HEK293 (cell line): ENCODE measurements around the gene GIPC1.

Experiments
- CTCF ChIA-PET: fragments of 350-600 bp; formaldehyde crosslinking; extraction: SDS; loops from one replicate; lab custom pipeline; 2021; ENCODE audit warnings: antibody characterized with exemption; lab: Yijun Ruan, JAX
- POLR2A ChIA-PET: fragments of 300-600 bp; formaldehyde crosslinking; extraction: SDS; loops from one replicate; lab custom pipeline; 2020; ENCODE audit warnings: antibody characterized with exemption, inconsistent platforms; lab: Yijun Ruan, JAX
- H3K27ac ChIP-seq: fragments of 200-500 bp; sonication (Bioruptor generic); 2 replicates; pipeline ENCODE4 v1.5.1; 2014; ENCODE audit warnings: low read depth, low read length, control low read depth, inconsistent platforms; ENCODE audit errors: extremely low read depth
- H3K36me3 ChIP-seq, 2 experiments: fragments of 200-500 bp in 1 of 2; sonication (Bioruptor generic) in 1 of 2; 1 replicate in 1 of 2; 2 replicates in 1 of 2; pipeline ENCODE4 v1.5.1; 2014 to 2017; ENCODE audit warnings: inconsistent platforms in 2 of 2, low read length in 2 of 2; ENCODE audit not compliant: control insufficient read depth in 2 of 2, insufficient read depth in 1 of 2
- H3K4me1 ChIP-seq: fragments of 200-500 bp; sonication (Bioruptor generic); 2 replicates; pipeline ENCODE4 v1.5.1; 2014; ENCODE audit warnings: mild to moderate bottlenecking, low read length, inconsistent platforms; ENCODE audit not compliant: control insufficient read depth, insufficient read depth
- H3K4me3 ChIP-seq: 2 replicates; pipeline ENCODE4 v1.5.1; 2011; ENCODE audit warnings: low read depth, mild to moderate bottlenecking, control low read depth, low read length, moderate library complexity
- H3K9me3 ChIP-seq: fragments of 200-500 bp; sonication (Bioruptor generic); 2 replicates; pipeline ENCODE4 v1.5.1; 2014; ENCODE audit warnings: low read depth, low read length, inconsistent platforms; ENCODE audit not compliant: control insufficient read depth, insufficient read depth
- FEZF1 ChIP-seq: fragments of 450-650 bp; formaldehyde crosslinking; IDR thresholded peaks from 2 replicates; pipeline ENCODE4 v1.5.1; 2016; ENCODE audit warnings: missing biosample characterization, missing genetic modification characterization
- GLIS1 ChIP-seq: fragments of 450-650 bp; formaldehyde crosslinking; IDR thresholded peaks from 2 replicates; pipeline ENCODE4 v1.5.1; 2016; ENCODE audit warnings: missing biosample characterization, missing genetic modification characterization
- GLIS2 ChIP-seq: fragments of 450-650 bp; formaldehyde crosslinking; IDR thresholded peaks from 2 replicates; pipeline ENCODE4 v1.5.1; 2016; ENCODE audit warnings: missing biosample characterization, missing genetic modification characterization
- KLF16 ChIP-seq: fragments of 450-650 bp; formaldehyde crosslinking; IDR thresholded peaks from 2 replicates; pipeline ENCODE4 v1.5.1; 2017; ENCODE audit warnings: missing biosample characterization, missing genetic modification characterization
- KLF9 ChIP-seq: fragments of 450-650 bp; formaldehyde crosslinking; IDR thresholded peaks from 2 replicates; pipeline ENCODE4 v1.5.1; 2016; ENCODE audit warnings: missing biosample characterization, missing genetic modification characterization, low read depth
- PRDM10 ChIP-seq: fragments of 450-650 bp; formaldehyde crosslinking; IDR thresholded peaks from 2 replicates; pipeline ENCODE4 v1.5.1; 2016; ENCODE audit warnings: missing biosample characterization, missing genetic modification characterization
- SETDB1 ChIP-seq: IDR thresholded peaks from one replicate; pipeline ENCODE4 v1.6.1; 2017; ENCODE audit warnings: mild to moderate bottlenecking, low read length, moderate library complexity, mixed read lengths; ENCODE audit not compliant: insufficient read length
- ZBTB17 ChIP-seq: fragments of 450-650 bp; formaldehyde crosslinking; IDR thresholded peaks from 2 replicates; pipeline ENCODE4 v1.5.1; 2016; ENCODE audit warnings: missing biosample characterization, missing genetic modification characterization
- ZNF2 ChIP-seq: fragments of 450-650 bp; formaldehyde crosslinking; IDR thresholded peaks from 2 replicates; pipeline ENCODE4 v1.5.1; 2016; ENCODE audit warnings: missing biosample characterization, missing genetic modification characterization
- ZNF24 ChIP-seq: fragments of 450-650 bp; formaldehyde crosslinking; IDR thresholded peaks from 2 replicates; pipeline ENCODE4 v1.5.1; 2016; ENCODE audit warnings: missing biosample characterization, missing genetic modification characterization
- ZNF341 ChIP-seq: fragments of 450-650 bp; formaldehyde crosslinking; IDR thresholded peaks from 2 replicates; pipeline ENCODE4; 2016; ENCODE audit warnings: low read depth, missing biosample characterization, missing genetic modification characterization
- ZNF37A ChIP-seq: fragments of 450-650 bp; IDR thresholded peaks from 2 replicates; pipeline ENCODE4 v1.5.1; 2018; ENCODE audit warnings: missing biosample characterization, missing genetic modification characterization
- ZNF561 ChIP-seq: fragments of 450-650 bp; IDR thresholded peaks from 2 replicates; pipeline ENCODE4 v1.5.1; 2018; ENCODE audit warnings: missing biosample characterization, missing genetic modification characterization, borderline replicate concordance
- ZNF660 ChIP-seq: fragments of 450-650 bp; IDR thresholded peaks from 2 replicates; pipeline ENCODE4 v1.5.1; 2018; ENCODE audit warnings: missing biosample characterization, mild to moderate bottlenecking, missing genetic modification characterization
- ZNF843 ChIP-seq: fragments of 450-650 bp; formaldehyde crosslinking; IDR thresholded peaks from 2 replicates; pipeline ENCODE4 v1.5.1; 2016; ENCODE audit warnings: missing biosample characterization, missing genetic modification characterization
- TF ChIP-seq, protein P1 (sequence below): fragments of 450-650 bp; formaldehyde crosslinking; IDR thresholded peaks from 2 replicates; pipeline ENCODE4 v1.5.1; 2016; ENCODE audit warnings: missing biosample characterization, missing genetic modification characterization

The GIPC1 gene

GRCh38 chr19:14517446-14517839 lies 21.5 kb upstream of the GIPC1 start (continued):
- no peak for TF ChIP-seq ZNF24 (tag by site-specific recombination)
- no peak for TF ChIP-seq ZNF561 (tag by site-specific recombination)
- TF ChIP-seq SETDB1: no peak
- TF ChIP-seq, all 188 proteins: peak for 0

DNA sequence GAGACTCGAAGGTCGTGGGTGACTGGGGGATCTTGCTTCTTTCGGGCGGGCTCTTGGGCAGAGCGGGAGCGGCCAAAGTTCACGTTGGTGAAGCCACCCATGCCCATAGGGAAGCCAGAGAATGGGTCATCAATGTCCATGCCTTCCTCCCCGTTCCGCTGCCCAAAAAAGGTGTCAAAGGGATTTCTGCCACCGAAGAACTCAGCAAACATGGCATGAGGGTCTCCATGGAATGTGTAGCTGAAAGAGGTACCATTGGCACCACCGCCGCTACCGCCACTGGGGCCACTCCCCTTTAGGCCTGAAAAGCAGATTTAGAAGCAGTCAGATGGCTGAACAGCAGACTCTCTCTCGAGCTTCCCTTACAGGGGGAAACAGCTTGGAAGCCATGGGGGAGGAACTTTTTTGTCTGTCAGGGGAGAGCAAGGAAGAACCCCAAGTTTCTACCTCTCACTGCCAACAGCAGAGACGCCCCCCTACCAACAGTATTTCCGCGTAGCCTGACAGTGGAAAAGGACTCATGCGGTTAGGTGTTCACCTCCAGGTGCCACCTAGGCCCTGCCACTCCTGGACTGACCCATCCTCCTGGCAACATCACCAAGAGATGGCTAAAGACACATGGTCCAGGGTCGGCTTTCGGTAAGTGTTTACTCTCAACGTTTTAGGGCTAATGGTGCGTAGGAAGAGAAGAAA lies 21.0 kb upstream of the GIPC1 start:
- peak; percentile 74 for TF ChIP-seq ZNF341 (tag by site-specific recombination)
- no peak for TF ChIP-seq KLF16
- TF ChIP-seq PRDM10 (tag by site-specific recombination): peak; percentile 58; the same call in 1 of the 2 replicates
- TF ChIP-seq ZBTB17 (tag by site-specific recombination): peak; percentile 73
- TF ChIP-seq FEZF1 (tag by site-specific recombination): no peak
- no peak for TF ChIP-seq ZNF843 (tag by site-specific recombination)
- no peak for TF ChIP-seq ZNF2 (tag by site-specific recombination)
- peak; percentile 37; the same call in 1 of the 2 replicates for TF ChIP-seq KLF9 (tag by site-specific recombination)
- TF ChIP-seq ZNF660: 0 out of 2 replicates have a peak, but pooled peaks have one; percentile 52
- TF ChIP-seq GLIS2: no peak
- H3K4me3 ChIP-seq: peak overlapping the region; percentile 97
- POLR2A ChIA-PET: interaction anchor here (0.7 to 2.6 kb wide), 8 partner anchors 11 to 55 kb away, joined by 3 to 48 read pairs (median 8); partner anchors contain the start of genes GIPC1 and NDUFB7
- no peaks in the 10 kb centered on the region for H3K9me3 ChIP-seq
- peak overlapping the region; percentile 96; the same call in 1 of the 2 replicates for H3K27ac ChIP-seq
- CTCF ChIA-PET: interaction anchor here (0.7 to 2.1 kb wide), 2 partner anchors 12 to 15 kb away, joined by 3 to 5 read pairs; no protein-coding TSS in a partner anchor
- H3K36me3 ChIP-seq: peaks cover 3 to 39% of the 10 kb centered on the region in 2 experiments; a peak in 1 of 3 replicates
- no peaks in the 10 kb centered on the region; the same call in 1 of the 2 replicates for H3K4me1 ChIP-seq

DNA sequence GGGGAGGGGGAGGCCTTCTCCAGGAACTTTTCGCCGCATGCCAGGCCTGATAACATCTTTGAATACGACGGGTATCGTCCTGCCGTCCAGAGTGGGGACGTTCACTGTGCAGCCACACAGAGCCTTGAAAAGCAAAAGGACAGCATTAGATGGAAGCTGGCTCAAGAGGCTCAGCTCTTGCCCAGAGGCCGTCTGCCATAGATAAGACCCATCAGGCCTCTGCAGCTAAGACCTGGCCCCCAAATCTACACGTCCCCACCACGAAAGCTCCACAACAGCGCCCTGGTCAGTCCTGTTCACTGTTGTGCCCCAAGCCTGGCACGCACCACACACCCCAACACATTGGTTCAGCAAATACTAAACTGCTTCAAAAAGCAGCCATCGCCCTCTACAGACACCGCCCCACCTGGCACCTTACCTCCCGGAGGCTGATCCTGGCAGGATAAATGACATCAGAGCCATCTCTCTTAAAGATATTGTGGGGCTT lies 20.2 kb upstream of the GIPC1 start:
- peak overlapping the region; percentile 24 for H3K4me3 ChIP-seq
- TF ChIP-seq, protein P1, sequence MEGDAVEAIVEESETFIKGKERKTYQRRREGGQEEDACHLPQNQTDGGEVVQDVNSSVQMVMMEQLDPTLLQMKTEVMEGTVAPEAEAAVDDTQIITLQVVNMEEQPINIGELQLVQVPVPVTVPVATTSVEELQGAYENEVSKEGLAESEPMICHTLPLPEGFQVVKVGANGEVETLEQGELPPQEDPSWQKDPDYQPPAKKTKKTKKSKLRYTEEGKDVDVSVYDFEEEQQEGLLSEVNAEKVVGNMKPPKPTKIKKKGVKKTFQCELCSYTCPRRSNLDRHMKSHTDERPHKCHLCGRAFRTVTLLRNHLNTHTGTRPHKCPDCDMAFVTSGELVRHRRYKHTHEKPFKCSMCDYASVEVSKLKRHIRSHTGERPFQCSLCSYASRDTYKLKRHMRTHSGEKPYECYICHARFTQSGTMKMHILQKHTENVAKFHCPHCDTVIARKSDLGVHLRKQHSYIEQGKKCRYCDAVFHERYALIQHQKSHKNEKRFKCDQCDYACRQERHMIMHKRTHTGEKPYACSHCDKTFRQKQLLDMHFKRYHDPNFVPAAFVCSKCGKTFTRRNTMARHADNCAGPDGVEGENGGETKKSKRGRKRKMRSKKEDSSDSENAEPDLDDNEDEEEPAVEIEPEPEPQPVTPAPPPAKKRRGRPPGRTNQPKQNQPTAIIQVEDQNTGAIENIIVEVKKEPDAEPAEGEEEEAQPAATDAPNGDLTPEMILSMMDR (tag by site-specific recombination): peak; percentile 28; the same call in 1 of the 2 replicates
- TF ChIP-seq ZNF37A (tag by site-specific recombination) (no peak), GLIS1 (tag by site-specific recombination) (peak; percentile 30)
- TF ChIP-seq, all 188 proteins: peak for 2
- Histone ChIP-seq H3K4me1 (no peaks in the 10 kb centered on the region; the same call in 1 of the 2 replicates), H3K36me3 (peaks cover 3 to 39% of the 10 kb centered on the region in 2 experiments; a peak in 1 of 3 replicates), H3K27ac (peak overlapping the region; percentile 20; the same call in 1 of the 2 replicates), H3K9me3 (no peaks in the 10 kb centered on the region)
- ChIA-PET CTCF (interaction anchor here (0.7 to 1.1 kb wide), 2 partner anchors 16 to 31 kb away, joined by 3 read pairs; no protein-coding TSS in a partner anchor), POLR2A (interaction anchor here (1.6 to 1.7 kb wide), 2 partner anchors 10 to 12 kb away, joined by 3 to 5 read pairs; no protein-coding TSS in a partner anchor)
